Muscle of back (tissue), 11 donors: Measurements from ENCODE around the gene NELL1. TPM values are rescaled to one million over a fixed set of nuclear protein-coding genes. Genes with fewer than 3 reads are reported as not detected.
A peak's percentile ranks its signal among the peaks of the same experiment; 100 is the strongest.

Experiments
- DNase-seq, 3 donors: peaks; one replicate each; pipeline versions ENCODE4 v3.0.0 to v3.0.0-alpha.2; 2013
- polyA plus RNA-seq, 10 donors: library from polyadenylated mRNA; unstranded; fragments of 120-200 nt; gene quantifications; one replicate each; pipeline ENCODE4 v1.2.1, GENCODE V29; 2013; ENCODE audit not compliant: insufficient read length in 10 of 10

Gene NELL1
- polyA plus RNA-seq, 10 donors = 3.5 to 6.0 (median 4.9) TPM

GRCh38 chr11:20949585-20949984, 280.2 kb downstream of the NELL1 start:
- no peak for DNase-seq

- no peak for DNase-seq
Observed at GRCh38 chr11:20962581-20962980, 293.2 kb downstream of the NELL1 start.

- no peak for DNase-seq
Observed at GRCh38 chr11:20963596-20963995, 294.2 kb downstream of the NELL1 start.

- no peak for DNase-seq
Observed at GRCh38 chr11:20964985-20965384, 295.6 kb downstream of the NELL1 start.

GRCh38 chr11:20966489-20966888, 297.1 kb downstream of the NELL1 start:
- no peak for DNase-seq

- peak in 1 of 3 donors; percentile 14 for DNase-seq
Observed at GRCh38 chr11:20973940-20974559, 304.7 kb downstream of the NELL1 start.

GRCh38 chr11:20980736-20981135, 311.4 kb downstream of the NELL1 start:
- DNase-seq = peak in 2 of 3 donors; percentile 1 to 4

- DNase-seq = no peak
Observed at GRCh38 chr11:20990447-20990846, 321.1 kb downstream of the NELL1 start.

- no peak for DNase-seq
Observed at GRCh38 chr11:20991471-20991870, 322.1 kb downstream of the NELL1 start.

- DNase-seq = no peak
Observed at GRCh38 chr11:21007297-21007696, 337.9 kb downstream of the NELL1 start.

GRCh38 chr11:21018248-21018647, 348.9 kb downstream of the NELL1 start:
- DNase-seq = no peak

- no peak for DNase-seq
Observed at GRCh38 chr11:21026685-21027084, 357.3 kb downstream of the NELL1 start.

- no peak for DNase-seq
Observed at GRCh38 chr11:21037850-21038249, 368.5 kb downstream of the NELL1 start.

- no peak for DNase-seq
Observed at GRCh38 chr11:21038801-21039200, 369.4 kb downstream of the NELL1 start.

- no peak for DNase-seq
Observed at GRCh38 chr11:21040630-21041029, 371.2 kb downstream of the NELL1 start.

GRCh38 chr11:21048626-21049025, 379.2 kb downstream of the NELL1 start:
- no peak for DNase-seq

GRCh38 chr11:21053466-21053865, 384.1 kb downstream of the NELL1 start:
- DNase-seq = no peak

- no peak for DNase-seq
Observed at GRCh38 chr11:21056644-21057043, 387.3 kb downstream of the NELL1 start.

GRCh38 chr11:21059879-21060278, 390.5 kb downstream of the NELL1 start:
- no peak for DNase-seq

GRCh38 chr11:21066030-21066429, 396.6 kb downstream of the NELL1 start:
- no peak for DNase-seq

GRCh38 chr11:21068886-21069285, 399.5 kb downstream of the NELL1 start:
- DNase-seq = peak in 1 of 3 donors; percentile 37

- peak in 1 of 3 donors; percentile 23 for DNase-seq
Observed at GRCh38 chr11:21069909-21070308, 400.5 kb downstream of the NELL1 start.

GRCh38 chr11:21072558-21072957, 403.2 kb downstream of the NELL1 start:
- DNase-seq = no peak

GRCh38 chr11:21082853-21083252, 413.5 kb downstream of the NELL1 start:
- DNase-seq = no peak
